Amniotic stem cell (primary cell): Measurements from ENCODE around the gene SUDS3.

Experiments
- DNase-seq: peaks from one replicate; lab custom pipeline; 2025; lab: John Stamatoyannopoulos, UW

Gene SUDS3

DNA sequence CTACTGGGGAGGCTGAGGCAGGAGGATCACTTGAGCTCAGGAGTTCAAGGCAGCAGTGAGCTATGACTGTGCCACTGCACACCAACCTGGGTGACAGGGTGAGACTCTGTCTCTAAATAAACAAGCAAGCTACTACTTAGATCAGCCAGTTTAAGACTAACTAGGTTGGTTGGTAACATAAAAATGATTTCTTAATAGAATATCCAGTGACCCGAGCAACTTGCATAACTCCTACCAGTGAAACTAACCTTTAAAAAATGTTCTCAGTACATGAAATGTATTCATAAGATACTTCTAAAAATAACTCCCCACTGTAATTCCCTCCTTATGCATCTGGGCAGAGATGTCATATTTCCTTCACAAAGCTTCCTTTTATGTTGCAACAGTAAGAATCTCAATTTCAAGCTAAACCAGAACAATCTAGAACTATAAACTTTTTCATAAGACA is 19.5 kb upstream of the SUDS3 start:
- DNase-seq, result peak; percentile 68

DNA sequence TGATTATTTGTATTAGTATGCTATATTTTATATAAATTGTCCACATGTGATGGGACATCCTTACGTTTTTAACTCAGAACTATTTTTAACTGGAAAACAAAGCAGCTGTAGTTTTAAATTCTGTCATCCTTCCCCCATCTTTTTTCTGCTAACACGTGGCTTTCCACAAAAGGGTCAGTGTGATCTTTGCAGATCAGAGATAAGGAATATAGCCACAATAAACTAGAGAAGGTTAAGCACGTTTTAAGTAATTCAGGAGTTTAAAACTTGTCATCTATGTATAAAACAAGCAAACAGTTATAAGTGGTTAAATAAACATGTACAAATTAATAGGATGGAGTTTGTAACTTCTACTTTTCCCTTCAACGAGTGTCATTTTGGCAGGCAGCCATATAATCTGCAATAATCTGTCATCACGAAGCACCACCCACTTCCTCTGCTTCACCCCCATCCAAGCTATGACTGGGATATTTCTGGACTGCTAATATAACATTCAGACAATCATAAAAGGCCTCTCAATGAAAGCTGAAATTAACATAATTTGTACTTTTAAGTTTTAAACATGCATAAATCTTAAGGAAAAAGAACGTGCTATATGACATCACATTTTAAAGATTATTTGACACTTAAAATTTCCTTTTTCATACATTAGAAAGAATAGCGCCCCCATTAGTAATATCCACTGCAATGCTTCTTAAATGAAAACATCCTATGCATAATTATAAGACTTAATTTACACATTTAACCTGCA is 18.9 kb upstream of the SUDS3 start:
- no peak for DNase-seq

DNA sequence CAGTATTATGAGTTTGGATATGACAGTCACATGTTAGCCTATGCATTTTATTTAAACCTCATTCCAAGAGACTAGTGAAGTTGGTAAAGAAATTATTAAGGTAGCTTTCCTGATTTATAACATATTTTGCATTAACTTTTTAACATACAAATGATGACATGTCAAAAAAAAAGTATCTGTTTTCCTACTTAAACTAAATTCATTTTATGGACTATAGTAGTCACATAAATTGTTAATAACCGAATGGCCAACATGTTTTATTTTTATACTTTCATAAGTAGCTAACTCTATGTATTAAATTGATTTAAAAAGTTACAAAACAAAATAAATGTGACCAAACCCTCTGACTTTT is 18.4 kb upstream of the SUDS3 start:
- no peak for DNase-seq

DNA sequence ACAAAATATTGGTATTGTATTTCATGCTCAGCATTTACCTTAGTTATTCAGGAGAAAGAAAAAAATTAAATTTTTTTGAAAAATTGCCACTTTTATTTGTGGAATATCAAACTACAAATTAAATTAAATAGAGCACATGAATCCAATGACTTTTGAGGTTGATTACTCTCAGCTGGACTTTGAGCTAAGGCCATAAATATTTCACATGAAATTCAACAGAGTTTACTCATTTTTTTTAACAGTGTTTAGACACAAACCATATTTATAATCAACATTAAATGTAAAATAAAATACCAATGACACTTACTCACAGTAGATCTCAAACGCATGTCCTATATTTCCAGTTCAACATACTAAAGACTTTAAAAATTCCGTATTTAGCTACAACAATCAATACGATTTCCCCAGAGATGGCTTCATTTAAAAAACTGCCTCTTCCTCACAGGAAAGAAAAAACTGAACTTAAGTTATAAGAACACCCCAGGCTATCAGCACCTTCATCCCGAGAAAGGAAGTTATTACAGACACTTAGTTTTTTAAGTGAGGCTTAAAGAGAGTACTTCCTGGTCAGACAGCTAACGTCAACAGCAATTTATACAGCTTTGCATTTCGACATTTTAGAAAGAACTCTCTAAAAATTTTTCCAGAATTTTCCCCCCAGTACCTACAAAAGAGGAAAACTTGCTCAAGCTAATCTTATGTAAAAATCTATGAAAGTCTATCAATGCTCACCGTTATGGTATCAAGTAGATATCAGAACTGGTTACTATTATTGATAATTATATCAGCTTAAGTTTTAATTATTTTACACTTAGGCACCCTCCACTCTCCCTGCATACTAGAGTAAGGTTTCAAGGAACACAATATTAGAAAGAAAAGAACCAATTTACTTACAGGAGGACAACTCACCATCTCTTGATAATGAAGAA is 17.5 kb upstream of the SUDS3 start:
- DNase-seq, result no peak

DNA sequence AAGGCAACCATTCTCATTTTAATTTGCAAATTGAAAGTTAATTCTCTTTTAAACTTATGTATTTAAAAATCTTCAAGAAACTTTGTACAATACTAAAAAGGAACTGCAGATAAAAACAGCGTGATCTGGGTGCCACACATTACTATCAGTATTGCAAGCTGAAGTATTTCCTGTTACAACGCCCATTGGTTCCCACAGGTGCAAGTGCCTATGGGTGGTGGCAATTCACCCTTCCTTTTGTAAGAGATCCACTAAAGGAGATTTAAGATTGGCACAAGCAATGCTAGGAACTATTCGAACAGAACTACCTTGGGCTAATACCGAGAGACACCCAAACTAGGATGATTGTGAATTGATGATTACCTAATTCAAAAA is 16.8 kb upstream of the SUDS3 start:
- no peak for DNase-seq

DNA sequence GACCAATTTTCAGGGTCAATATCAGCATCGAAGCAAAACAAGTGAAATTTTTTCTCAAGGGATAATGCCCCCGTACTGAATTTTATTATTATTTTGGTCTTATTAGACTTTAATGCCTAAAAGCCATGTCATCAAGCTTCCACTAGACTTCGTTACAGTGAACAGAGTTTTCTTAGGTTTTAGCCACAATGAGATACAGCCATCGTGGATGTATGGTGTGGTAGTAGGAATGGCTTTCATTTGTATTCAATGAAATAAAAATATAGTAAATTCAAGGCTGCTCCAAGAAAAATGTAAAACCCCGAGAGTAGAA is 15.3 kb upstream of the SUDS3 start:
- DNase-seq, result no peak

DNA sequence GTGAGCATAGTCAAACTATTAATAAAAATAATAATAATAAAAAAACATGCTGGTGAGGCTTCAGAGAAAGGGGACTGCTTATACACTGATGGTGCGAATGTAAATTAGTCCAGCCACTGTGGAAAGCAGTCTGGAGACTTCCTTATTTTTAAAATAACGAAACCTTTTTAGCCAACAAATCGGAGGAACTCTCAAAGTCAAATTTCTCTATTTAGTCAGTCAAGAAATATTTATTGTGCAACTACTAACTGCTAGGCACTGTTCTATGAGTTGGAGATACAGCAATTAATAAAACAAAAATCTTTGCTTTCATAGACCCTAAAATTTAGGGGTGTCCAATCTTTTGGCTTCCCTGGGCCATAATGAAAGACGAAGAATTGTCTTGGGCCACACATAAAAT is 14.5 kb upstream of the SUDS3 start:
- no peak for DNase-seq

DNA sequence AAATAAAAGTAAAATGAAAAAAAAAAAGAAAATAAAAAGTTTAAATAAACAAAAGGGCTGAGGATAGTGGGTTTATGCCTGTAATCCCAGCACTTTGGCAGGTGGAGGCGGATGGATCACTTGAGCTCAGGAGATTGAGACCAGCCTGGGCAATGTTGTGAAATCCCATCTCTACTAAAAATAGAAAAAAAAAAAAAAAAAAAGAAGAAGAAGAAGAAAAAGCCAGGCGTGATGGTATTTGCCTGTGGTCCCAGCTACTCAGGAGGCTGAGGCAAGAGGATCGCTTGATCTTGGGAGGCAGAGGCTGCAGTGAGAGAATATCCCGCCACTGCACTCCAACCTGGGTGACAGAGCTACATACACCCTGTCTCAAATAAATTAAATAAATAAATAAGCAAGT is 7.5 kb upstream of the SUDS3 start:
- DNase-seq, result no peak

DNA sequence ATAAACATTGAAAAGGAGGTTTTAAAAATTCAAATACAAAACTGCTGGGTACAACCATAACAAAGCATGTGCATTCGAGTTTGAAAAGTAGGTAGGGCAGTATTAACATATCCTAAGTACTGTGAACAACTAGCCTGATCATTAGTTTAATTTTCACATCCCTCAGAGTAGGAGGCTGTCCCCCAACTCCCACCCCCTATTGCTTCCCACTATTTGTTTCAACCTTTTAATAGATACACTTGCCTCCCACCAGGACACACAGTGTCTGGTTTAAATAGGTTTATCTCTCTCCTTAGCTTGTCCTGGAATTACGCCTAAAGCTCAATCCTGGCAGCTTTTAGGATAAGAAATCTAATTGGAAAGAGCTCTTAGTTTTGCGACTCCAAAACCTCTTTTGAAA is 5.8 kb upstream of the SUDS3 start:
- DNase-seq, result no peak

DNA sequence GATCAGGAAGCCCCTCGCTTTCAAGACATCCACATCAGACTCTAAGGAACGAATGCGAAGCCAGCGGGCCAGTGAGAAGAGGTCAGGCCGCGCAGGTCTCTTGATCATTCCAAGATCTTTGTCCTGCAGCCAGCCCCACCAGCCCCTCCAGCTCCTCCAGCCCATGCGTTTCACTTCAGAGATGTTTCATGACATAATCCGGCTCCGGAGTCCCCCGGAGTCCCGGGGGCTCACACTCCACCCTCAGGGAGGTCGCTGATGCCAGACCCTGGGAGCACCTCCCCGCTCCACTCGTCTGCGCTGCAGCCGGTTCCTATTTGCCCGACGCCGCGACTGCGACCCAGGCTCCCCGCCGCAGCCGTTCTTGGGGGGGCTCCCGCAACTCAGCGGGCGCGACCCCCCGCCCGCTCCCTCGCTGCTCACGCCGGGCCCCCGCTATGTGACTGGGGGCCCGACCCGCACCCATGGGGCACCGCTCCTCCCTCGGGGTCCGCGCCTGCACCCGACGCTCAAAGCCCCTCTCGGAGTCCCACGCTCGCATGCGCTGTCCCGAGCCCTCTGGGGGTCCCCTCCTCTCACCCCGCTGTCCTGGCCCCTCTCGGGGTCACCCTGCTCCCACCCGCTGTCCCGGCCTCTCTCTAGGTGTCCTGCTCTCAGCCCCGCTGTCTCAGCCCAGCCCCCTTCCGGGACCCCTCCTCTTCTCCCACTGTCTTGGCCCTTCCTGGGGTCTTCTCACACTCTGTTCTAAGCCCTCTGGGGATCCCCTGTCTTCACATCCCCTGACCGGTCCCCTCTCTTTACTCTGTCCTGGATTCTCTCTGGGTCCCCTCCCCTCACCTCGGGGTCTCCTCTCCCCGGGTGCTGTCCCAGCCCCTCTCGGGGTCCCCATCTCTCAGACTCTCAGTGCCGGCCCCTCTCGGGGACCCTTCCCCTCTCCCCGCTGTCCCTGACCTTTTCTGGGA is 4.8 kb upstream of the SUDS3 start:
- DNase-seq, result no peak

DNA sequence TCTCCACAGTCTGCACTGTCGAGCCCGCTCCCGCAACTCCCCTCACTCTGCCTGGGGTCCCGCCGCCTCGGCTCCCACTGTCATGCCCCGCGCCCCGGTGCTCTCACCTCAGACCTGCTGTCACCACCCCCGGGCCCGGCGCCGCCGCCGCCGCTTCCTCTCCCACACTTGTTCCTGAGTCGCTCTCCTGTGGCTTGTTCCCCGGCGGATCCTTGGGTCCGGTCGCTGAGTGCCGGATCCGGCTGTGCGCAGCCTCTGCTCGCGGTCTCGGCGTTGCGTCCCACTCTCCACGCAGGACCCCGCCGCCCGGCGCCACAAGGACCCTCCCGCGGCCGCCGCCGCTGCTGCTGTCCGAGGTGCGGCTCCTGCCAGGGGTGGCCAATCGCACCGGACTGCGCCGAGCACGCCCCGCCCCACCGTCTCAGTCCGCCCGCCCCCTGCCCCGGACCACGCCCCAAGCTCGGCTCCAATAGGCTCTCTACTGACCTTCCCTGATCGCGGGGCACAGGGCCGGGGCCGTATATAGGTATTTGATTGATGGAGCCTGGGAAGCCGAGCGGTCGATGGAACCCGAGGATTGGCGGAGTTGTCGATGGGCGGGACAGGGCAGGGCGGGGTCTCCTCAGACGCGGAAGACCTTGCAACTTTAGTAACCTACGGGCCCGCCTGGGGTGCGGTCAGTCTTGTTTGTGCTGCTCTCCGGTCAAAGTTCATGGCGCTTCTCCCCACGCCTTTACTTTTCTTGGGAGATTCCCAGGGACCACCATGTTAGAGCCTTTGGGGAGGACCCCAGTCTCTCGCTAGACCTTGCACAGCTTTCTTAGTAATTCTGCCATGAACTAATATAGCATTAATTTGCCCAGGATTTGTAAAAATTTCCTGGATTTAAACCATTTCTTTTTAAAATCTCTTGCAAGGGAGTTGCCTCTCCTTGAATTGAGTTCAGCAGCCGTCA is 3.5 kb upstream of the SUDS3 start, which contains the start of gene TAOK3:
Gene TAOK3 (minus strand): TSS at position 367 of the 955 bp plus-strand sequence. CDS start 117,340 bp downstream, outside the sequence.
- DNase-seq, result peak; percentile 99

DNA sequence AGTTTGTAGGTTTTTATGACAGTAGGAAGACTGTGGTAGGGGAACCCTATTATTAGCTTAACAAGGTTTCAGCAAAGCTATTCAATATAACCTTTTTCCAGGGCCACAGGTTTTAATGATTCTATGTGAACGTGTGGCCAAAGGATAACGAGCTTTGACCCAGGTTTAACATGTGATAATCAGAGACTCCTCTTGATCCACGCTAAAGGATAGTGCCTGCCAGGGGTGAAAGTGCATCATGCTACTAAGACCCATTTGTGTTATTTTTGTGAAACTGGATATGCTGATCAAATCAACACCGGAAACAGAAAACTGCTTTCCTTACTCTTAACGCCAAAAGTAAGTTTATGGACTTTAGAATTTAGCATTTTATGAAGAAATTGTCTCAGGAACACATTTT is 2.7 kb upstream of the SUDS3 start:
- DNase-seq, result no peak

DNA sequence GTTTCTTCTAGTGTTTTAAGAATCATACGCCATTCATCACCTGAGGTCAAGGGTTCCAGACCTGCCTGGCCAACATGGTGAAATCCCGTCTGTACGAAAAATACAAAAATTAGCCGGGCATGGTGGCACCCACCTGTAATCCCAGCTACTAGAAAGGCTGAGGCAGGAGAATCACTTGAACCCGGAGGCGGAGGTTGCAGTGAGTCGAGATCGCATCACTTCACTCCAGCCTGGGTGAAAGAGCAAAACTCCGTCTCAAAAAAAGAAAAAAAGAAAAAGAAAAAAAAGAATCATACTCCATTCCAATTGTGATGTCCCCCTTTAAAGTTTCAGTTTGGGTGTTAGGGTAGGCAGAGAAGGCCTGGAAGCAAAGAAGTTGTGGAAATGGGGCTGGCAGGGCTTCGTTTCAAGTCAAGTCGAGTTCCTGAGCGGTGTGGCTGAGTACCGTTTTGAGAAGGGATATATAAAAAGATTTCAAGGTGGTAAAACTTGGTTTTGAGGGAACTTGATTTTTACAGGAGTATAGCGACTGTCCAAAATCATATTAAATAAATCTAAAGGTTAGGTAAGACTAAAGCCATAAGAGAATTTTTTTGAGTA is 2.1 kb upstream of the SUDS3 start:
- DNase-seq, result no peak

DNA sequence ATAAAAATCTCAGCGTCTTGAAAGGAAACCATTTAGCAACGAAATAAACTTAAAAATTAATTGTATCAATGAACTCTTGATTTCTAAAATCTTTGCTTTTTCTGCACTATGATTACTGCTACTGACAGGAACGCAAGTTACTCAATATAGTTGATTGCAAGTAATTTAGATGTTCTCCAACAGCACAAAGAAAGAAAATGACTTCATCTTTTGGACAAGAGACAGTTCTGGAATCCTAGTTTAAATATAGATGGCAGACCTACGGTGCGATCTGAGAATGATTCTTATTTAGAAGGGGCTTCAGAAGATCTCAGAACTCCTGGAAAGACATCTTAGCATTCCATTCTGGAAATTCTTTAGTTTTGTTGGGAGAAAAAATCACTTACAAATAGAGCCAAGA is 1.4 kb upstream of the SUDS3 start:
- DNase-seq, result no peak

DNA sequence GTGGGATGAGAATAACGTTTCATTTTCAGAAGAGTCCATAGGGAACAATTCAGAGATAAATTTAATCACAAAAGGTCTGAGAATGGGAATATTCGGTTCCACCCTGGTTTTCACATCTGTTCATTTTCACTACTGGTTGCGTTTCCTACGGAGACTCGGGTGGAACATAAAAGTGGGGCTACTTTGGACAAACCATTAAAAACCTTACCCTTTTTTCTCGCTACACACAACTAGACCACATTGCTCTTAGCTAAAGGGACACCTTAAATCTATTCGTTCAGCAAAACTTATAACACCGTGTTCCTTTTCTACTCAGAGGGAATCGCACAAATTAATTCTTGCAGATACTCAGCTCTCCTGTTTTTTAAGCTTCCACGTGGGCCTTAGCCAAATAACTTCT is 1.0 kb upstream of the SUDS3 start:
- no peak for DNase-seq

DNA sequence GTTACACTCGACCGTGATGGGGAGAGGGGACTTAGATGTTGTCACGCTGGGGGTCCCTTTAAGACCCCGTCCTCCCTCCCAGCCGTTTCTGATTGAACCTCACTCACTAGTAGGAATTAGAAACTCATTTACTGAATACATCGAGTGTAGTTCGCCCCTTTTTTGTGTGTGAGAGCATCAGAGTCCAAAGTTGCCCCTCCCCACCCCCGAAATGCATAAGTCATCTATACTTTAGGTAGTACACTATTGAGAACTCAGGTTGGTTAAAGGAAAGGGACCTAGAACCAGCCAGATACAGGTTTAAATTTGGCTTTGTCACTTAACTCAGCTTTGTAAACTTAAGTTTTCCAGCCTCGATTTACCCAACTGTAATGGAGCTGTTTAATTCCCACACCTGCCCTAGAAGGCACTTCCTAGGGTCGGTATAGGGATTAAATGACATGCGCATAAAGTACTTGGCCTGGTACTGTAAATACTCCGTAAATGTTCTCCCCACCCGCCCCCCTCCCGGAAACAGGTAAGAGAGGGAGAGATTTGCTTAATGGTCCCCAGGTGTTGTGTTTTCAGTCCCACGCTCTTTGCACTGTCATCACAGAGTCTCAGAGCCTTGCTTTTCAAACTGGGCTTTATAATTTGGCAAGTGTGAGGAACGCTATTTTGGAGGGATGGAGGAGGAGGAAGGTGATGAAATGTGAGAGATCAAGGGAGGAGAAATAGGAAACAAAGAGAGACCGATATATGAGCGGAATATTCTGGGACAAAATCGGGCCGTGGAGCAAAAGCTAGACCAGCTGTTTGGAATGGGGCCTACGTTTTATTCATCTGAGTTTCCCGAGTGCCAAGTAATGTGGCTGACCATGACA is 897 bp downstream of the SUDS3 start:
- DNase-seq, result no peak

DNA sequence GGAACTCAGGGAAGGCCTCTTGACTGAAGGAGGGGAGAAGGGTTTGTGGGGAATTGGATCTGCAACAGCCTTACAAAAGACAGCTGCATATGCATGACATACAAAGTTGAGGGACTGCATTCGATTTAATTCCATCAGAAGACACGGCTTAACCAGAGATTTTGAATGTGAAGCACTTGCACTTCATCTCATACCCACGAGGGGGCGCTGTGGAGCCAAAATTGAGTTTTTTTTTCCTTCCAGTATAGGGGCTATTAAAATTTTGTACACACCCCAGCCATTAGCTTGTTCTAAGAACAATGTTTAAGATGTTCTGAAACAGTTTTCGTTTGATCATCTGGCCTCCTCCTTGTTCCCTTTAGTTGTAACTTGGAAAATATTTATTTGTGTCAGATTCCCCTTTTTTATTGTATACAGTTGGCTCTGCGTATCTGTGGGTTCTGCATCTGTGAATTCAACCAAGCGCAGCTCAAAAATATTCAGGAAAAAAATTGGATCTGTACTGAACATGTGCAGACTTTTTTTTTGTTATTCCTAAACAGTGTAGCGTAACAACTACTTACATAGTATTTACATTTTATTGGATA is 1.6 kb downstream of the SUDS3 start:
- no peak for DNase-seq

DNA sequence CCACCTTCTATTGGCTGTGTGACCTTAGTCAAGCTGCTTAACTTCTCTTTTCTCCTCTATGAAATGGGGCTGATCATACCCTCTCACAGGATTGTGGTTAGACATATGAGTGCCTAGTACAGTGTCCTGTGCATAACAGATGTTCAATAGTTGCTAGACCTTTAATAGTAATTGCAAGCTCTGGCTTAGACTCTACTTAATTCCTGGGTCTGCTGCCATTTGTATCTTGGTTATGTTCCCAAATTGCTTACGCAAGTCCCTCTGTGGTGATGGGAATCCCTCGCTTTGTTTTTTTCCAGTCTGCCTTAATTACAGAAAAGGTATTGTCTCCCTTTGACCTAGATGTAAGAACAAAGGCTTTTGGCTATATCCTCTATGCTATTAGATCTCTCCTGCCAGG is 15.1 kb downstream of the SUDS3 start:
- DNase-seq, result no peak

DNA sequence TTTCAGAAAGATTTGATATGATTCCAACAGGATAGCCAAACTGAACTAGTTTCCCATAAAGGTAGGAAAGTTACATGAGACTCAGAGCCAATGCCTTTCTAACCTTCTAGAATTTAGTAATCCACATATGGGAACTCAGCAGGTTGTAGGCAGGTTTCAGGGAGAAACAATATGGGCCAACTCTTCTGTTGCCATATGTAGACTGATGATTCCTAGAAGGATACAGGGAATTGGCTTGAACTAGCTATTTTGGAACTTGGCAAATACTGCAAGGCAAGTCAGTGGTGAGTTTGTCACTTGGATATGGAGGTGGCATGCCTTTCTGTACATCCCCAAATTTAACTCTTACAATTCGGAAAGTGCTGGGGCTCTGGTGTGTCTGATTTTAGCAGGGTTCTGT is 15.5 kb downstream of the SUDS3 start:
- DNase-seq, result no peak
